Bone marrow (tissue), 2 donors: ENCODE data around the gene KDM4C.

Experiments used
- DNase-seq, 2 donors: peaks; one replicate each; lab custom pipeline; 2025; lab: John Stamatoyannopoulos, UW

The KDM4C gene

DNA sequence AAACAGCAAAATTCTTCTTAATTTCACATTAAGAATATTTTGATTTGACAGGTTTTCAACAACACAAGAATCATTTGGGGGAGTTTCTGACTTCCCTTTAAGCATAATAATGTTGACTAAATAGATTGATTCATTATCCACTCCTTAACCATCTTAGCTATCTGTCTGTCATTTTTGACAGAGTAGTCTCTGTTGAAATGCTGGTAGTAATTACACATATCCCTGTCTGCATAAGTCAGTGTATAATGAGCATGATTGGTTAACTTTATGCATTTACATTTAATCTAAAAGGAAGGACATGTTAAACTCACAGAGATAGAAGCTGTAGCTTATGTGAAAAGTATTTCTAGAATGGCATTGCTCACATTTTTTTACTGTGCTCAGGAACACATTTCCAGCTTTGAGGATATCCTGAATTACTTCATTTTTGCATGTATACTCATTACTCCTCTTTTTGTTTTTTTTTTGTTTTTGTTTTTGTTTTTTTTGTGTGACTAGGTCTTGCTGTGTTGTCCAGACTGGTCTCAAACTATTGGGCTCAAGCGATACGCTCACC, 385.9 kb downstream of the KDM4C start:
- no peak for DNase-seq

DNA sequence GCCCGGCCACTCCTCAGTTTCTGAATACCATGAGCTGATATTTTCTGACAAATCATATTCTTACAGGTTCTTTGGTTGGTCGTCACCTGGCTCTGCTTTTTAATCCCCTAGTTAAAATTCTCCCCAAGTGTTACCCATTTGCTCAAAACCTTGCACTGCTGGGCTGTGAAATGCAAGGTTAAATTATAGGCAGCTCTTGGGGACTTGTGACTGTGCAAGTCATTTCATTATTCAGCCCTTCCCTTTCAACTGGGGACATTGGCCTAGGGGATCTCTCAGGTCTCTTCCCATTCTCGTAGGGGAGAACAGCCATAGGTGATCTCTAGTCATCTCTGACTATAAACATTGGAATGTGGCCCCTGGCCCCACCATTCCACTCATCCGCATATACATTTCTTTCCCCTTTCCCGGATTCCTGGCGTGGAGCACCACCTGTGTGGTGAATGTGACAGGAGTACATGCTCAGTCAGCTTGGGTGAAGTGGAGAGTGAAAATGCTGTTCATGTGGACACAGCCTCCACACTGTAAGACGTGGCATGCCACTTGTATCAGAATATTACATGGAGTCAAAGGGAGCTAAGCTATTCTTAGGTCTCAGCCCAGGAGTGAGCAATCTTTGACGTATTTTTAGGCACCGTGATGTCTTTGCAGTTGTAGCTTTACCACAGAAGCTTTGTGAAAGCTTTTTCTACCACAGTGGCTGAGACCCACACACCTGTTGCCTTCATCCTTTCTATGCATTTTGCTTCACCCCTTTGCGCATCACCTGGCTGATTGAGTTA, 386.7 kb downstream of the KDM4C start:
- no peak for DNase-seq

DNA sequence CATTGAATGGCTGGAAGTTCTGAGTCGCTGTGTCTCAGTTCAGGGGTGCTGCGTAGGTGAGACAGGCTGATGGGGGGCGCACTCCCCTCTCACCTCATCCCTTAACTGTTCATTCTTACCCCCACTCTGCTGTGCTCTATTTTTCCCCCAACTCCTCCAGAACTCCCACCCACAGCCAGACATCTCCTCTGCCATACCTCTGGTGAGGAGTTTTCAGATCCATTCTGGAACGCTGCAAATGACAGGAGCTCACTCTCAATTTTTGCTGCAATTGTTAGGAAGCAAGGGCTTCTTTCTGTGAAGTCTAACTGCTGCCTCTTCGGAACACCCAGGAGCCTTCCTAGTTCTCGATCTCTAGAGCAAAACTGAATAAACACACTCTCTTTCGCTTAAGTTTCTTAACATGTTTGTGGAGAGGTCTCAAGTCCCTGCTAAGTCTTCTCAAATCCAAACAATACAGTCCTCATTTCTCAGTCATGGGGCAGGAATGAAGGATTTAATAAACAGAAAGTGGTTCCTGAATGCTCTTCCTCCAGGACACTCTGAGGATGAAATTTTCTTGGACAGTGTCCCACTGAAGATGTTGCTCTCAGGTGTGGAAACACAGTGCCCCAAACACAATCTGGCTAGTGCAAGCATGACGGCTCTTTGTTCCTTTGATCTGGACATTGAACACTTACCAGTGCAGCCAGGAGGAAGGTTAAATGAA, 387.7 kb downstream of the KDM4C start:
- DNase-seq: no peak

DNA sequence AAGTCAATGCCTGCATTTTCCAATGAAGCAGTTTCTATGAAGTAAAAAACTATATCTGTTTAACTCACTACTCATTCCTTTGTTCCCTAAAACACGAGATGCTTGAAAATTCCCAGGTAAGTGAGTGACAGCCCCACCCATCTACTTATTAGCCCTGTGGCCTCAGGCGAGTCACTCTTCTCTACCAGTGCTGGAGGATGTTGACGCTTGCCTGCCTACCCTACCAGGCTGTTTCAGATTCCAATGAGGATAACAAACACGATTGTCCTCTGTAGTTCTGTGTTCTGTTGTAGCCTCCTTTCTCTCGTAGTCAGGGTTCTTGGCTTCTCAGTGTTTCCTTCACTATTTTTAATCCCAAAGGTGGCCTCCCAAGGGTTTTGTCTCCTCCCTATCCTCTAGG, 388.8 kb downstream of the KDM4C start:
- DNase-seq: no peak

DNA sequence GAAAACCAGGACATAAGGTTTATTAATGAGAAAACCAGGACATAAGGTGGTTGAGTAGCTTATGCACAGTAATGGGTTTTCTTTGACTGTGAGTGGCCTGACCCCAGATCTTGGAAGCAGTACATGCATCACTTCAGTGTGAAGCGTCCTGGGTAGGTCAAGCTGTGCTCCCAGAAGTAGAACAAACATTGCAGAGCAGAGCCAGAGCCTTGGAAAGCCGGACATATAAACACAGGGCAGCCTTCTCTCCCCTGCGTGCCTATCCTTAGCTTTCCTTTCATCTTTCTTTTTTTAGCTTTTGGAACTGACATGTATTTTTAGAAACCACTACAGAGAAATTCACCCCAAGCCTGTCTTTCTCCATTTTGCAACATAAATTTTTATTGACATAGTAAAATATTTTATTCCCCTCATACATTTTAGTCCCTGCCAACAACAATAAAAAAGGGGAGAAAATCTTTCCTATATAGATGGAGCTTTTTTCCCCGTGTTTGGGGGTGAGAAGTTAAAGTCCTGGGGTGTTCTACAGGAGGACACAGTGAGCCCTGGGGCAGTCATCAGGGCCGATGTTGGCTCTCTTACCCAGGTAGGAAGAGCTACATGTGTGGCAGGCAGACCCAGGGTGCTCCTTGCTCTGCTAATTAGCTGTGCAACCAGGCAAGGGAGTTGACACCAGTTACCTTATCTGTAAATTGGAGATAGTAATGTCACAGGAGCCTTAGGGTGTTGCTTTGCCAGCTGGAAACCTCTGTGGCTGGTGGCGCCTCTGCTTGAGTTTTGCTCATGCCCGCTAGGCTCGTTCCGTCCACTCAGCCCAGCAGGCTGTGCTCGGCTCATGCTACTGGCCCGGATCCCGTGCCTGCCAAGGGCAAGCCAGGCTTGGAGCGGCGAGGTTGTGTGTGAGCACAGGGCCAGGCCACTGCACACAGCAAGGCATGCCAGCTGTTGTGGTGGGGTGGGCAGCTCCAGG, 389.6 kb downstream of the KDM4C start:
- DNase-seq: no peak

DNA sequence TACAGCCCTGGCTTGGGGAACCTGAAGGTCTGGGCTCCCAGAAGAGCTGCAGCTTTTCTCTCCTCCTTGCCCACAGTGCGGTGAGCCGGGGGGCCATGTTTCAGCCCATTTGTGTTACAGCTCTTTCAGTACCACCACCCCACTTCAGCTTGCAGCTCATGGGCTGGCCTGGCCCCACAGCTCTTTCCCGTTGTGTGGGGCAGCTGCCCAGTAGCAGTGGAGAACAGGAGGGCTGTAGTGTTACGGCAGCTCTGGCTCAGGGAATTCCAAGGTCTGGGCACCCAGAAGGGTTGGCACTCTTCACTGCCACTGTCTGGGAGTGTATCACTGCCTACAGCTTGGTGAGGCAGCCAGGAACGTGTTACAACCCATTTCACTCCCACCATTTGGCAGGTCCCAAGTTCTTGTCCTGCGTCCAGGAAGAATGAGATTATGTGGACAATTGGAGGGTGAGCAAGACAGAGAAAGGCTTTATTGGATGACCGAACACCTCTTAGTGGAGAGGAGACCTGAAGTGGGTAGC, 390.5 kb downstream of the KDM4C start:
- no peak for DNase-seq

DNA sequence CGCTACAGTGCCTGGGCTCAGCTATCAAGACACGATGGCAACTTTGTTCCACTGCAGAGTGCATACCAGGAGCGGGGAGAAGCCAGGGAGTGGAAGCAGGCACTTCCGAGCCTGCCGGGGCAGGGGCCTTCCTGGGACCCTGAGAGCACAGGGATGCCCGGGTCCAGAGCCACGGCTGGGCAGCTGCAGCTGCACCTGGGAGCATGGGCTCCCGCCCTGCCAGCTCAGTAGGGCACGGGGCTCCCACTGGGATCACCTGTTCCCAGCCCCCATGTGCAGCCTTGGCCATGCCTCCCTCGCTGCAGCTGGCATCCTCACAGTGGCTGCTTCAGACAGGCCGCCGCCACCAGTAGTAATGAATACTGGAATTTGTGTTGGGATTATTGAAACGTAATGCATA, 391.5 kb downstream of the KDM4C start:
- no peak for DNase-seq

DNA sequence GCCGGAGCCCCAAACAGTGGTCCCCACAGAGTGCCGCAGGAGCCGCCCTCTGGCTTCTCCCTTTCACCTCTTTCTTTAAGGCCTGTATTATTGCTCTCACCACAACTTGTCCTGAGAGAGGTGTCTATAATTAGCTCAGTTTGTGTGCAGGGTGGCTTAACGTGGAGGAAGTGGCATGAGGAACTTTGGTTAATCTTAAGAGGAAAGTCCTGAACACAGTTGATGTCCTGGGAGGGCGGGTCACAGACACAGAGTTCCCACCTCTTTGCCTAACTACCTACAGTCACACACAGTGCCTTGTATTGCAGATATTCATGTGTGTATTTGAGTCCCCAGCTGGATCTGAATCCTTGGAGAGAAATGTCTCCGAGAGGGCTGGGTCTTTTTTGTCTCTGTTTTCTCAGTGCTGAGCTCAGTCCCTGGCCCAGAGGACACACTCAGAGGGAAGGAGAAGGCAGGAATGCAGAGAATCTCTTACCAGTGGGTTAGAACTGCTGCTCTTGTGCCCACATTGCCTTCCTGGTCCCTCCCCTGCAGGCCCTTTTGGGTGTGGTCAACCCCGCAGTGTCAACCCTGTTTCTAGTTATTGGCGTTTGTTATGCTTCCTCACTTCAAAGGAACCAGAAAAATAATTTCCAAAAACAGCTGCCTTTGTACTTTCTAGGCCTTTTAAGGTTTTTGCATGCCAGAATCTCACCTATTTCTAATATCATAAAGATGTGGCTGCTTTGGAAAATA, 392.5 kb downstream of the KDM4C start:
- DNase-seq: peak in 1 of 2 donors; percentile 58

DNA sequence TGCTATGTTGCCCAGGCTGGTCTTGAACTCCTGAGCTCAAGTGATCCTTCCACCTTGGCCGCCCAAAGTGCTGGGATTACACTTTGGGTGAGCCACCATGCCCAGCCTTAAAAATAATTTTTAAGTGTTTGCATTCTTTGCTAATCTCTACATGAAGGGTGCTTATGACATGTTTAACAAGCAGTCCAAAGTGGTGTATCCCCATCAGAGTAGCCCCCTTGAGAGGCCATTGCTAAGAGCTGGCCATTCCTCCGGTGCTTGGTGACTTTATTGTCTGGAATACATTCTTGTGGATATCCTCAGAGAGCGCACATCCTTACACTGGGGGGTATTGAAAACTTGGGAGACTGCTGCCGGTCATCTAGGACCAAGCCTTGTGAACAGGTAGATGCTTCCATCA, 395.4 kb downstream of the KDM4C start:
- no peak for DNase-seq

DNA sequence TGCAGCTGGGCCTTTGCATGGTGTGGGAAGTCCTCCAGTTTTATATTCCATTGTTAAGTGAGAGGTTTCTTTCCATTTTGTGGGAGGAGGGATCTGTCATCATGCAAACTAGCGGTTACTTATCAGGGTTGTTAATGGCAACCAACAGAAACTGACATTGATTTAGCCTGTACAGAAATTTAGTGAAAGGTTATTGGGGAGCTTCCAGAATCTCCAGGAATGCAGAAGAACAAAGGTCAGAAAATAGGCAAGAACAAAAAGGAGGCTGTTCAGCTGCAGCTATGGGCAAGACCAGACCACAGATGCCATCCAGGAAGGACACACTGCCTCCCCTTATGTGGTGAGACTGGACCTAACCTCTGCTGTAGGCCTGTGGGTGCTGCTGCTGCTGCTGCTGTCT, 395.8 kb downstream of the KDM4C start:
- no peak for DNase-seq

DNA sequence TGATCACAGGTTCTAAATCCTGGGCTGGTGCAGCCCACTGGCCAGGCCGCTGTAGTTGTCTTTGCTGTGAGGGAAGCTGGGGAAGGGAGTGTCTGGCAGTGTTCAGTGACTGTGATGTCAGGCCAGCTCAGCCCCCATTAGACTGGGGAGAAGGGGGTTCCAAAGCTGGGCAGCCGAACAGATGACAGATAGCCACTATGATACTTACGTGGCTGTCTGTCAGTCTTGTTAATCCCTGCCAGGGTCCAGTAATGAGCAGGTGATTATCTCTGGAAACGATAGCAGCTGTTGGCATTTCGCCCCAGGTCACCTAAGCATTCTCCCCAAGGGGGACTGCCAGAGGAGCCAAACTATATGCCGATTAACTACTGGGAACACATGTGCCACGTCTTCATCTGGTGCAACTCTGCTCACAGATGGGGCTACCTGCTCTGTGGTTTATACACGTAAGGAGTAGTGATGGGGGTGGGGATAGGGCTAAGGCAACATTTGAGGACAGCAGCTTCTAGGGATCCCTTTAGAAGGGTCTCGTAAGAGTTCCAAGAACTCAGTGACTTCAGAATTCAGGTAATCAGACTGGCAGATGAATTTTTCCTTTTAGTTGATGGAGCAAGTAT, 396.3 kb downstream of the KDM4C start:
- DNase-seq: no peak

DNA sequence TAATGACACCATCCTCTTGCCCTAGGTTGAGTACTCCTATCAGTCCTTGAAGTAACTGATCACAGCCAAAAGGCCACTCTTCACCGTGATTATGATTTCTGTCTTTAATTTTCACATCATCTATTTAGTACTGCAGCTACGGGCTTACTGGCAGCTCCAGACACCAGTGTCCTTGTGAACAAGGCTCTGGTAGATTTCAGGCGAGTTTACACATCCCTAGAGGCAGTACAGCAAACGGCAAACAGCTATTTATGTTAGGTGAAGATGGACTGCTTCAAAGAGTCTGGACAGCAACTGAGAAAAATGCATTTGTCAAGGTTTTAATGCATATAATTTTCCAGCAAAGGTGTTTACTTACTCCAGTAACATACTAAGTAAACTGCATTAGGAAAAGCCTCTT, 396.9 kb downstream of the KDM4C start:
- no peak for DNase-seq

DNA sequence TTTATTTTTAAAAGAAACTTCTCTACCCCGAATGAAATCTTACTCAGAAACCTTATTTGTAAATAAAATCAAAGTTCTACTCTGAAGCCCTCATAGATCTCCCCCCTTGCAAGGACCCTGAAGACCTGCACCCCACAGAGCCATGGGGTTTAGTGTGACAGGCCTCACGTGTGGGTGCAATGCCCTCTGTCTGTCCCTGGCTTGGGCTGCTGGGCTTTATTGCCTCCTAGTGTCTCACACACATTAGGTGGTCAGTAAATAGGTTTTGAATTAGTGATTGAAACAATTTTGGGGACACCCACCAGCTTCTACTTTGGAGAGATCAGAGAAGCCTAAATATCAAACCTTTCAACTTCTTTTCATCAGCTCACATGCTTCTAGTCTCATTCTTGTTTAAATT, 403.7 kb downstream of the KDM4C start:
- DNase-seq: no peak

DNA sequence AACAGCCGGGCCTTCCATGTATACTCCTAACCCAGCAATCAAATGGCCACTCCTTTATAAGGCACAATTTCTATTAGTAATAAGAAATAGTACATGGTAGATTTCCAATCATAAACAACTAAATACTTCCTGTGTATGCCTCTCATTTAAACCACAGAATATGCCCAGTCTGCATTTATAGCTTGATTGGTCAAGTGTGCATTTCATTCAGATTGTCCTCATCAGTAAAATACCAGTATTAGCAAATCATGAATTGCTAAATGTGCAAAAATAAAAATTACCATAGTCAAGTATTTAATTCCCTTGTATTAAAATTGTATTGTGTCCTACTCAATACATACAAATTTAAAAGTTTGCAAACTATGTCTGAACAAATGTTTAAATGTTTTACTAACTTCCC, 406.2 kb downstream of the KDM4C start:
- DNase-seq: no peak

DNA sequence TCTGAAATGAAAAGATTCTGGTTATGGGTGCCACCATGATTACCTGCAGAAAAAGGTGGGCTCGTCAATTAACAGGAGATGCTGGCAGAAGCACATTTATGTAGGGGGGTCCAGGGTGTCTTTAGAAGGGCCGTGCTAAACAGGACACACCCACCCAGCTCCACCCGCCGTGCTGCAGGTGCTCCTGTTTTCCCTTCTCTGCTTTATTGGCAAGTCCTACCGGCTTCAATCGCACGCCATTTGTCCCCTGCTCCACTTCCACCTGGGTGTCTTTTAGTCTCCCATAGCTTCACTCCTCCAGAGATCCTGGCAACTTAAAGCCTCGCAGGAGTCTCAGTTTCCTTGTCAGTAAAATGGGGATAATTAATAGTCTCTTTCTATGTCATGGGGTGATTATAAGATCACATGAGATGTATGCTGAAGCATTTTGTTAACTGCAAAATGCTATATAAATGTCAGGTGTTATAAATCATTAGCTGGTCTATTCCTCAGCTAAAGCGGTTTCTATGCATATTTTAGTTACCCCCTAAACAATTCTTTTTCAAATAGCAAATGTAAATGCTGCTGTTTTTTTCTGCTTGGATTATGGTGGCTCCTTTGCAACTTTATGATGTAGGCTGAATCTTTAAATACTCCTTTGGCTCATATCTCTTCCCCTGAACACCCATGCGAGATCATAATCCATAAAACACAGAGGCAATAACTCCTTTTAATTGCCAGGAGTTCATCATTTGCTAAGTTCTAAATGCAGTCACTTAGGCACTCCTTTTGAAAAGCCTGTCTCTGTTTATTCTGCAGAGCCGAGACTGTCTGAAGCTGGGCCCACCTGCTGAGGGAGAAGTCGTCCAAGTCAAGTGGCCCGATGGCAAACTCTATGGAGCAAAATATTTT, 406.9 kb downstream of the KDM4C start:
- no peak for DNase-seq

DNA sequence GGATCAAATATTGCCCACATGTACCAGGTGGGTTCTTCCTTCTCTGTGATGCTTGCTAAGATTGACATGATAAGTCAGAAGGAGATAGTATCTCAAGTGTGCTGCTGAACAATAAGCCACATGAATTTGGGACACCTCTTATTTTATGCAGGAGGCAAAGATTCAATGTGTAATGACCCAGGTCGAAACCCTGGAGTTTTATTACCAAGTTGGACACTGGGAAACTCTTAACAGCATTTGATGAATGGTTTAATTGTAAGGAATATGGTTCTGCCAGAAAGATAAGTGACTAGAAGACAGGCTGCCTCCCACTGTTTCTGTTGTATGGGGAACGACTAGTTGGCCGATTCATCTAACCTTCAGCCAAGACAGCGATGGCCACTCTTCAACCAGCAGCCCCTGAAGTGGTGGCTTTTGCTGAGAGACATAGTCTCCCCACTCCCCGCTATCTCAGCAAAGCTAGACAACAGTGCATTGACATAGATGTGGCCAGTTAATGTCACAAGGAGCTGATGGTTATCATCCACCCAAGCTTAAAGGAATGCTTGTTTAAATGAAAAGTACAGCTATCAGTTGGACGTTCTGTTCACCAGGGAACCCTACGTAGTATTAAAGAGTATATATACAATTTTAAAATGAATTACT, 407.7 kb downstream of the KDM4C start:
- no peak for DNase-seq

DNA sequence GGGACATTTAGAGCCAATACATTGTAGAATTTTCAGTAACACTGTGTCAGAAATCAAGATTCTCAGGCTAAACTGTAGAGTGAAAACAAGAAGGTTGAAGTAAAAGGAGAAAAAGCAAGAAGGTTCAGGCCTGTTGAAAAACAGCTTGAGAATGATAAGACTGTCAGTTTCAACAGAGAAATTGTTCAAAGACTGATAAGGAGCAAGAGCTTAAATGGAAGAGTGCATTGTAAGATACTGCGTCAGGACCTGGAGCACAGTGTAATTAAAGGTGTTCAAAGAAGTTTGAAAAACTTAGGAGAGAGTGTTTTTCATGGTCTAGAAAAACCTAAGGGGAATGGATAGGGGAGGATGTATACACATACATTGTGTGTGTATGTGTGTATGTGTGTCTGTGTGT, 408.3 kb downstream of the KDM4C start:
- no peak for DNase-seq

DNA sequence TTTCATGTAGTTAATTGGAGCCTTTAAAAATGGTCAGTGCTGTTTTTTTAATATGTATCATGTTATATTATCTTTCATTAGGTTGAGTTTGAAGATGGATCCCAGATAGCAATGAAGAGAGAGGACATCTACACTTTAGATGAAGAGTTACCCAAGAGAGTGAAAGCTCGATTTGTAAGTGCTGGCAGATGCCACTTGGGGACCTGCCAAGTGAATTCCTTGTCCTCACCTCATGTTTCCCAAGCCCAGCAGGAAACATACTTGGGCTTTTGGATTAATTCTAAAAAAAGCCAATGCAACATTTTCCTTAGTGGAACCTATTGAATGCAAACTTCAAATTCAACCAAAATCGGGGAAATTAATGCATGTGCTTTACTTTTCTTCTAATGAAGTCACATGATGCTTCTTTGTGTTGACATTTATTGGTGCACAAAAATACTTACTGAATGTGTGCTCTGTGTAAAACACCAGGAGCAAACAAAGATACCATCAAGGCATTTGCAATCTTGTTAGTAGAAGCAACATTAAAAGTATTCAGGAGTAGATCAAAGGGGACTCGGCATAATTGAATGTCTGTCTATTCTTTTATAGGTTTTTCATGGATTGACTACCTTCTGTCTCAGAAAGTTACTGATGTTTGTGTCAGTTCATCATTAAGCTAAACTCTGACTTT, 412.1 kb downstream of the KDM4C start:
- no peak for DNase-seq
